Neutrophil (primary cell): ENCODE data around the gene B4GALT4.

Experiments
- H3K27ac ChIP-seq: fragments of 200-600 bp; sonication (generic); 2 replicates; pipeline ENCODE4 v1.5.1; 2016; ENCODE audit warnings: mild to moderate bottlenecking, moderate library complexity
- H3K27me3 ChIP-seq: fragments of 200-600 bp; sonication (generic); 2 replicates; pipeline ENCODE4 v1.6.0; 2016; ENCODE audit warnings: mild to moderate bottlenecking
- H3K36me3 ChIP-seq: fragments of 200-600 bp; sonication (generic); 2 replicates; pipeline ENCODE4 v1.5.1; 2017
- H3K4me1 ChIP-seq, 2 experiments: fragments of 200-600 bp in 1 of 2; sonication (generic) in 1 of 2; 1 replicate in 1 of 2; 2 replicates in 1 of 2; pipeline versions ENCODE4 v1.5.1 to v1.6.1; 2013 to 2016; ENCODE audit warnings: low read depth in 1 of 2, low read length in 1 of 2, mild to moderate bottlenecking in 1 of 2, moderate library complexity in 1 of 2; ENCODE audit not compliant: control insufficient read depth in 1 of 2, insufficient read depth in 1 of 2
- H3K4me3 ChIP-seq, 2 experiments: fragments of 200-600 bp in 1 of 2; sonication (generic) in 1 of 2; 1 replicate in 1 of 2; 2 replicates in 1 of 2; pipeline ENCODE4 v1.5.1; 2013 to 2016; ENCODE audit warnings: low read depth in 1 of 2, low read length in 1 of 2, mild to moderate bottlenecking in 1 of 2, moderate library complexity in 1 of 2
- H3K9me3 ChIP-seq: fragments of 200-600 bp; sonication (generic); 2 replicates; pipeline ENCODE4 v1.5.1; 2016
- TF ChIP-seq, protein P1 (sequence below): fragments of 200-600 bp; sonication (generic); IDR thresholded peaks from 2 replicates; pipeline ENCODE4 v1.5.1; 2016; ENCODE audit warnings: antibody characterized with exemption

Gene B4GALT4, protein sequence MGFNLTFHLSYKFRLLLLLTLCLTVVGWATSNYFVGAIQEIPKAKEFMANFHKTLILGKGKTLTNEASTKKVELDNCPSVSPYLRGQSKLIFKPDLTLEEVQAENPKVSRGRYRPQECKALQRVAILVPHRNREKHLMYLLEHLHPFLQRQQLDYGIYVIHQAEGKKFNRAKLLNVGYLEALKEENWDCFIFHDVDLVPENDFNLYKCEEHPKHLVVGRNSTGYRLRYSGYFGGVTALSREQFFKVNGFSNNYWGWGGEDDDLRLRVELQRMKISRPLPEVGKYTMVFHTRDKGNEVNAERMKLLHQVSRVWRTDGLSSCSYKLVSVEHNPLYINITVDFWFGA

DNA sequence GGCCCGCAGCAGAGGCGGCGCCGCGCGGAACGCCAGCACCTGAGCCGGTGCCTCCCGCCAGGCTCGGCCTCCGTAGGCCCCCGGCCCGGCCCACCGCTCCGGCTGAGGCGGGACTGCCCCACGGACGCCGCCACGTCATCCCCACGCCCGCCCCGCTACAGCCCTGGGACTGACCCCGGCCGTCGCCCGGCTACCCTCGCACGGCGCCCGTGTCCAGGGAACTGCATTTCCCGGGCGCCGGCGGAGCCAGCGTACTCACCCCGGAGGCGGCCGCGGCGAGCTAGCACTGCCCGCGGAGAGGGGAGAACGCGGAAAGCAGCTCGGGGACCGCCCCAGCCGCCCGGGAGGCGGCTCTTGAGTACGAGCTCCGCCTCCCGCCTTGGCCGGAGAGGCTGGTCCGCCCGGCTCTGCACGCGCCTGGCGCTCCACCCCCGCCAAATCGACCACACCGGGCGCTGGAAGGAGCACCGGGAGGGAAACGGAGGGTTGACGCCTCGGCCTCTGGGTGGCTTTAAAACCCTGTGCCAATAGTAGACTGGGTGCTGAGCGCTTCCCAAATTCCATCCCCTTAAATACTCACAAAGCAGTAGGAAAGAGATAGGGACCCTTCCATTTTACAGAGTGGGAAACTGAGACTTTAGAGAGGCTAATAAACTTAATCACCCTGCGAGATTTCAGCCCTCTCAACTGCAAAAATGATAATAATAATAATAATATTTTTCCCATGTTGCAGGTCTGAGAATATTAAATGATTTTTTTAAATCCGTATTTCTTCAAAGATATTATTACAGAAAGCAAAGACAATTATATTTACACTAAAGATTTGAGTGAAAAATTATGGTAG lies at the start of gene B4GALT4:
Gene B4GALT4, minus strand, starts transcription at position 288 of the 844 bp plus-strand sequence. CDS start 10,779 bp downstream, outside the sequence.
- Histone ChIP-seq H3K27me3 (no peaks in the 10 kb centered on the region), H3K9me3 (no peaks in the 10 kb centered on the region), H3K4me3 (peak within 1 kb of the TSS; percentile 71 to 72), H3K36me3 (no peaks in the 10 kb centered on the region), H3K4me1 (peaks cover 45 to 49% of the 10 kb centered on the region in 2 experiments), H3K27ac (peak within 1 kb of the TSS; percentile 88)
- TF ChIP-seq, protein P1, sequence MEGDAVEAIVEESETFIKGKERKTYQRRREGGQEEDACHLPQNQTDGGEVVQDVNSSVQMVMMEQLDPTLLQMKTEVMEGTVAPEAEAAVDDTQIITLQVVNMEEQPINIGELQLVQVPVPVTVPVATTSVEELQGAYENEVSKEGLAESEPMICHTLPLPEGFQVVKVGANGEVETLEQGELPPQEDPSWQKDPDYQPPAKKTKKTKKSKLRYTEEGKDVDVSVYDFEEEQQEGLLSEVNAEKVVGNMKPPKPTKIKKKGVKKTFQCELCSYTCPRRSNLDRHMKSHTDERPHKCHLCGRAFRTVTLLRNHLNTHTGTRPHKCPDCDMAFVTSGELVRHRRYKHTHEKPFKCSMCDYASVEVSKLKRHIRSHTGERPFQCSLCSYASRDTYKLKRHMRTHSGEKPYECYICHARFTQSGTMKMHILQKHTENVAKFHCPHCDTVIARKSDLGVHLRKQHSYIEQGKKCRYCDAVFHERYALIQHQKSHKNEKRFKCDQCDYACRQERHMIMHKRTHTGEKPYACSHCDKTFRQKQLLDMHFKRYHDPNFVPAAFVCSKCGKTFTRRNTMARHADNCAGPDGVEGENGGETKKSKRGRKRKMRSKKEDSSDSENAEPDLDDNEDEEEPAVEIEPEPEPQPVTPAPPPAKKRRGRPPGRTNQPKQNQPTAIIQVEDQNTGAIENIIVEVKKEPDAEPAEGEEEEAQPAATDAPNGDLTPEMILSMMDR: no peak

DNA sequence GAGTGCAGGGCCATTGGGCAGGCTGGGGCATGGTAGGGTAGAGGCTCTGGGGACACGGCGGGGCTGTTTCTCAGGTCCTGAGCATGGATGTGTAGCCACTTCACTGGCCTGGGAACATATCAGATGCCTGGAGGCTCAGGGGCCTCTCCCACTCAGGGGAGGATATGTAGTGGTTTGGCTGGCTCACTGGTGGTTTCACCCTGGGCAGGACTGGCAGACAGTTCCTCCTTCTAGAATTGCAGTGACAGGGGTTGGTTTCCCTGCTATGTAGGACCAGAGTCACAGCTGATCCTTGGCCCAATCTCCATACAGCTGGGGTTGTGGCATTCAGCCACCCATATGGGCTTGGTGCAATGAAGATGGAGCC lies 48.7 kb upstream of the B4GALT4 start:
- no peak overlapping the region for H3K4me3 ChIP-seq
- peaks cover 9 to 12% of the 10 kb centered on the region in 2 experiments for H3K4me1 ChIP-seq
- no peak overlapping the region for H3K27ac ChIP-seq
- TF ChIP-seq, protein P1: no peak
- no peaks in the 10 kb centered on the region for H3K36me3 ChIP-seq
- no peaks in the 10 kb centered on the region for H3K9me3 ChIP-seq
- peaks cover 18% of the 10 kb centered on the region for H3K27me3 ChIP-seq

DNA sequence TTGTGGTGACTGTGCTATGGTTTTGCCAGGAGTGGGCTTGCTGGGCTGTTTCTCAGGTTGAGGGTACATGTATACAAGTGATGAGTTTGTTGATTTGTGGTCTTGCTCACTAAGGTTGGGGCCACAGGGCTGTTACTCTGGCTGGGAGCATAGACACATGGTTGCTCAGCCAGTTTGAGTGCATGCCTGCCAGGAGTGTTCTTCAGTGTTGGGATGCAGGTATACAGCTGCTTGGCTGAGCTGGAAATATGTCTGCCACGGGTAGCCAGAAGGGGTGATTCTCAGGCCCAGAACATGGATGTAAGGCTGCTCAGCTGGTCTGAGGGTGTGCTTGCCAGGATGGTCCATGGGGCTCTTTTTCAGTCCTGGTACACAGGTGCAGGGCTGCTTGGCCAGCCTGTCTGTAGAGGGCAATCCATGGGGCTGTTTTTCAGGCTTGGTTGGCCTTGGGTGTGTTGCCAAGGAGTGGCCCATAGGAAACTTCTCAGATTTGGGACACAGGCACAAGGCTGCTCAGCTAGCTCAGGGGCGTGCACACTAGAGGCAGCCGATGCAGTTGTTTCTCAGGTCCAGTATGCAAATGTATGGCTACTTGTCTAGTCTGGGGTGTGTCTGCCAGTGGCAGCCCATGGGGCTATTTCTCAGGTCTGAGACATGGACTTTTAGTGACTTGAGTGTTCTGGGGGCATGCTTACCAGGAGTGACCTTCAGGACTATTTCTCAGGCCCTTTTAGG lies 48.2 kb upstream of the B4GALT4 start:
- Histone ChIP-seq H3K36me3 (no peaks in the 10 kb centered on the region), H3K27ac (no peak overlapping the region), H3K4me3 (no peak overlapping the region), H3K9me3 (no peaks in the 10 kb centered on the region), H3K27me3 (peaks cover 15% of the 10 kb centered on the region), H3K4me1 (peaks cover 7 to 8% of the 10 kb centered on the region in 2 experiments)
- TF ChIP-seq, protein P1: no peak

DNA sequence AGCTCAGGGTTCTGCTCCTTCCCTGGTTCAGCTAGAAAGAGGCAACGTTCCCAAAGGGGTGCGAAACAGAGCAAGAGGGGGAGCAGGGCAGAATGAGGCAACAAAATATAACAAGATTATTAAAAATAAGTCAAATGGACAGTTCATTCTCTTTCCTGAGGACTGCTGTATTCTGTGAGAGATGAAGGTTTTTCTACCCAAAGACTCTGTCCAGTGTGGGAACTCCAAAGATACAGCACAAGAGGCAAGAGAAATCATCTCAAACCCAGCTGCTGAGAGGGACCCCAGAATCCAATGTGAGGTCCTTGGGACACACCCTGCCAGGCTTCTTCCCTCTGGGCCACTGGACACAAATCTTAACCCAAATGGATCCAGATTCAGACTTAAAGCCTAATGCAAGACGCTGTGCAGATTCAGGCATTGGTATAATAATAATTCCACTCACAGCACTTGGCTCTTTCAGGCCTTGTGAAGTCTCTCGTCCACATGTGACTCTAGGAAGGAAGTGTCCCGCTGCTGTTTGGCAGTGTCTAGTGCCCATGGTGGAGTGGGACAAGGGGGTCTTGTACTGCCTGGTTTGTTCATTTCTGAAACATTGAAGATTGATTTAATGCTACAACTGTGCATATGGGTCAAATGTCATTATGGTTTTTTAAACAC lies 39.0 kb upstream of the B4GALT4 start:
- TF ChIP-seq, protein P1: no peak
- Histone ChIP-seq H3K27me3 (no peaks in the 10 kb centered on the region), H3K4me3 (no peak overlapping the region), H3K9me3 (no peaks in the 10 kb centered on the region), H3K27ac (no peak overlapping the region), H3K36me3 (no peaks in the 10 kb centered on the region), H3K4me1 (no peaks in the 10 kb centered on the region)

DNA sequence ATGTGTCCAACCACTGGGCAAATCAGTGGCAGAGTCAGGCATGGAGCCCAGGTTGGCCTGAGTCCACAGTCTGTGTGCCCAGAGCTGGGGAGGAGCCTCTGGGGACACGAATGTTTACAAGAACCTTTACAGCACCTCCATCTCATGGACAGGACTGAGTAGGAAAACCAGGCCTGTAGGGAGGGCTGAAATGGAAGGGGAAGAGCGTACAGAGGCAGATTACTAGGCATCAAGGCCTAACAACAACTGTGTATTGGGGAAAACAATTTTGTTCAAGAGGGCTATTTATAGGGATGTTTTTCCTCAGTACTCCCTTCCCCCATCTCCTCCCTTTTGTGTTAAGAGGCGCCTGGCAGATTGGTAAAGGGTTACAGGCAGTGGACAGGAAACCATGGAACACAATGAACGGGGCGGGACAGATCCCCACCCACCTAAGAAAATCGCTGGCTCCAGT lies 38.5 kb upstream of the B4GALT4 start:
- TF ChIP-seq, protein P1: no peak
- H3K27ac ChIP-seq: no peak overlapping the region

More for the DNA sequence above, 38.5 kb upstream of the B4GALT4 start:
- H3K36me3 ChIP-seq: no peaks in the 10 kb centered on the region
- H3K27me3 ChIP-seq: no peaks in the 10 kb centered on the region
- no peaks in the 10 kb centered on the region for H3K4me1 ChIP-seq
- H3K9me3 ChIP-seq: no peaks in the 10 kb centered on the region
- H3K4me3 ChIP-seq: no peak overlapping the region
